NCI-H226 (cell line): ENCODE results near the gene CEP192.
"Not testable (repeated sequence)": the region's sequence is repeated elsewhere in the genome, so short reads cannot be mapped to it uniquely, and the experiment has no call there.

ENCODE experiments used
- DNase-seq: peaks from one replicate; pipeline ENCODE4 v3.0.0-alpha.2; 2015

CEP192 gene

GRCh38 chr18:12990967-12991820 lies at the start of gene CEP192:
Gene CEP192, plus strand, starts transcription at chr18:12991362. Its CDS starts 8,063 bp downstream, at chr18:12999425.
- DNase-seq: peak; percentile 97

DNA sequence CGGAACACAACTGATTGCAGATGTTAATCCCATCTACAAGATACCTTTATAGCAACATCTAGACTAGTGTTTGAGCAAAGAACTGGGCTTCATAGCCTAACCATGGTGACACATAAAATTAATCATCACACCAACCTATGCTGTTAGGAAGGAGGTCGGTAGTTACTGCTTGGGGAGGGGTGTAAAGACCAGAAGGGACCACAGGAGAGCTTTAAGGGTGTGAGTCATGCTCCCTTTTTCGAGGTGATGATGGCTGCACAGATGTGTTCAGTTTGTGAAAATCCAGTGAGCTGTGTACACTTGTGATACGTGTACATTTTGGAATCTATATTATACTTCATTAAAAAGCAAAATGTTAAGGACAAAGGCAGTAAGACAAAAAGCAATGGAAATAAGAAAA lies 47.9 kb upstream of the CEP192 start:
- DNase-seq: no peak

DNA sequence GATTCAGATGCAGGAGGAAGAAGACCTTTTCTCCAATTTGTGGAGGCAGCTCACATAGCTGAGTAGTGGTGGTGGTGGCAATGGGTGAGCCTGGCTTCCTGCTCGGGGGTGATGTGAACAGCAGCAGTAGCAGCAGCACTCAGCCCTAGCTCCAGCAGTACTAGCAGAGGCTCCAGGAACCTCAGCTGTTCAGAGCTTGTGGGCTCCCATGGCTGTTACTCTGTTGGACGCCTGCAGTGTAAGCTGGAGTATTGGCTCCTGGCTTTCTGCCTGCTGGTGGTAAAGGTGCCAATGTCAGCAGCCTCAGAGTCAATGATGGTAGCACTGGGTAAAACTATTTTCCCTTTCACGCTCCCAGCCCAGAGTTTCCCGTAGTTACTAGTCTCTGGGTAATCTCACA lies 46.5 kb upstream of the CEP192 start:
- no peak for DNase-seq

GRCh38 chr18:12946549-12947284 lies 44.4 kb upstream of the CEP192 start:
- peak; percentile 91 for DNase-seq

GRCh38 chr18:12947285-12948049 lies 43.7 kb upstream of the CEP192 start, which contains the start of gene SEH1L:
Gene SEH1L, plus strand, starts transcription at chr18:12948011. Its CDS starts 111 bp downstream, at chr18:12948122.
- DNase-seq: peak; percentile 78

GRCh38 chr18:12948050-12948804 lies 42.9 kb upstream of the CEP192 start:
- peak; percentile 94 for DNase-seq

DNA sequence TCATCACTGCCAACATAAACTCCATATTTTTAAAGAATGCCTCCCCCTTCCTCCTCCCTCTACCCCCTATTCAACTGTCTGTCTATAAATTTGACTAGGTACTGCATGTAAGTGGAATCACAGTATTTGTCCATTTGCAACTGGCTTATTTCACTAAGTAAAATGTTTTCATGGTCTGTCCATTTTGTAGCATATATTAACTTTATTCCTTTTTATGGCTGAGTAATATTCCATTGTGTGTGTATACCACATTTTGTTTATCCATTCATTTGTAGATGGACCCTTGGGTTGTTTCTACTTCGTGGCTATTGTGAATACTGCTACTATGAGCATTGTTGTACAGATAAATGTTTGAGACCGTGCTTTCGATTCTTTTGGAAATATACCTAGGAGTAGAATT lies 32.7 kb upstream of the CEP192 start:
- no peak for DNase-seq

DNA sequence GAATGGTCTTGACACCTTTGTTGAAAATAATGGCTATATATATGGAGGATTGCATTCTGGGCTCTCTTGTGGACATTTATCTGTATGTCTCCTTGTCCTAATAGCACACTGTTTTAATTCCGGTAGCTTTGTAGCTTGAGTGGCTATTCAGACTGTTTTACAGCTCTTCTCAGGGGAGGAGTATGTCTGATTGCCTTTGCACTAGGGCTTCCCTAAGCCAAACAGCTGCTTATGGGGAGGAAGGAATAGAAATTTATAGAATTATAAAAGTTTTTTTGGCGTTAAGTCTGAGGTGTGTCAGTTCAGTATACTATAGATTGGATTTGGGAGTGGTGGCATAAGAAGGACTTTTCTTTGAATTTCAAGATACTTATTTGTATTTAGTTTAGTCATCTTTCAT lies 30.8 kb upstream of the CEP192 start:
- DNase-seq: no peak

- DNase-seq: no peak
Measured at GRCh38 chr18:12960853-12961397, 30.2 kb upstream of the CEP192 start.

- DNase-seq: no peak
Measured at GRCh38 chr18:12963069-12963468, 28.1 kb upstream of the CEP192 start.

DNA sequence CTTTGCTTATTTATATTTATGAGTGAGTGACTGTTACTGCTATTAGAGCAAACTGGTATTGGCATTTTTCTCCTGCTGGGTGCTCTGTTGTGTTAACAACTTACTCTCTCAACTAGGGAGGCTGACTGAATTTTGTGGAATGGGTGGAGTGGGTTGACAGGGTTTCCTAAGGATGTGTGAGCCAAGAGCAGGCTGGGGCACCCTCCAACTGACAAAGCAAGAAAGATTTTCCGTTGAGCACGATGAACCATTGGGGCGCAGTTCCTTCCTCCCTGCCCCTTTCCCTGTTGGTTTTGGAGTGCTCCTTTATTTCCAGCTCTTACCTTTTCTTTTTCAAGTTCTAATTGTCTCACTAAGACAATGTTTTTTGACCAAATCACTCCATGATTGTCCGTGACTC lies 23.0 kb upstream of the CEP192 start:
- no peak for DNase-seq

- no peak for DNase-seq
Measured at GRCh38 chr18:12968619-12969018, 22.5 kb upstream of the CEP192 start.

DNA sequence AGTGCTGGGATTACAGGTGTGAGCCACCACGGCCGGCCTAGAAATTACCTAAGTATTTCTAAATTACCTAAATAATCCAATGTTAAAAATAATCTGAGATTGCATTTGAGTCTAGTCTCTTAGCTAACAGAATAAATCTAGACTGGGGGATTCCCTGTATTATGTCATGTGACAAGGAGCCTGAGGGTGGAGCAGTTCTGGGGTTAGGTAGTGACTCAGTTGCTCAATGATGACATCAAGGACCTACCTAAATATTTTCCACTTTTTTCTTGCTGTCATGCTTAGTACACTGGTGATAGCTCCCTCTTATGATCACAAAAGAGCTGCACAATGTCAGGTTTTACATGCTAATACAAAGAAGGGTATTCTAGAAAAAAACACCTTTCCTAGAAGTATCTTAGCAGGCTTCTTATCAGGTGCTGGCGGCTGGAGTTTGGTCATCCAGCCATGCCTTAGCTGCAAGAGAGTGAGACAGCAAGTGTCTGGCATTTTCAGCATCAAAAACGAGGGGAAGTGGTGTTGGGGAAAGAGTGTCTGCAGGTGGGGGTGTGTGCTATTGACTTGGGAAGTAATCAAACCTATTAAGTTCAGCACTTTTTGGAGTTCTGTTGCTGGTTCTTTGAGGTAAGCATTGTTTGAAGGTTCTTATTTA lies 17.5 kb upstream of the CEP192 start:
- no peak for DNase-seq

DNA sequence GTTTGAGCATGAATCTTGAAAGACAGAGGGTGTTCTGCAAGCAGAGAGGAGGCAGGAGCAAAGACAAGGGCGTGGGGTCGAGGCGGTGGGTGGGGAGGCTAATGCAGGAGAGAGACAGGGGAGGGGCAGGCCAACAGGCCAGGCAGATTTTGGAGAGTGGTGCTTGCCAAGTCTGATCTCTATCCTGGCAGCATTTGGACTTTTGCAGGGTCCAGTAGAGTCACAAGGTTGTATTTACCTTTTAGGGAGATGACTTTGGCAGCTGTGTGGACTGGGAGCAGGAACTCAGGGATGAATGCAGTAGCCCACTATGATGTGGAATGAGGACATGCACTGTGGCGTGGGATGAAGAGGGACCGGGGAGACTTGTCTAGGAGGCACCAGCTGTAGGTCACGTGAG lies 15.7 kb upstream of the CEP192 start:
- DNase-seq: no peak

DNA sequence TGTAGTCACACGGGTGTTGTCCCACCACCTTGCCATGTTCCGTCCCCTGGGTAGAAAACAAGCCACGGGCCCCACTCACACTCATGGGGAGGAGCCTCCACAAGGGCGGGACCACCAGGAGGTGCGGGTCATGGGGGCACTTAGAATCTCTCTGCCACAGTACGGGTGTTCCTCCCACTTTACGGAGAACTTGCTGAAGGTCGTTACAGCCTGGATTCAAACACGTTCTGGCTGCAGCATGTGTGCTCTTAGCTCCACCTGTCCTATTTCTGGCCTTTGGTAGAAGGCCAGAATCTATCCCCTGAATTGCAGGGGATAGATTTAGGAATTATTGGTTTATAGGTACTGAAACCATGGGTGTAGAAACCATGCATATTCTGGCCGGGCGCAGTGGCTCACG lies 14.9 kb upstream of the CEP192 start:
- DNase-seq: no peak

DNA sequence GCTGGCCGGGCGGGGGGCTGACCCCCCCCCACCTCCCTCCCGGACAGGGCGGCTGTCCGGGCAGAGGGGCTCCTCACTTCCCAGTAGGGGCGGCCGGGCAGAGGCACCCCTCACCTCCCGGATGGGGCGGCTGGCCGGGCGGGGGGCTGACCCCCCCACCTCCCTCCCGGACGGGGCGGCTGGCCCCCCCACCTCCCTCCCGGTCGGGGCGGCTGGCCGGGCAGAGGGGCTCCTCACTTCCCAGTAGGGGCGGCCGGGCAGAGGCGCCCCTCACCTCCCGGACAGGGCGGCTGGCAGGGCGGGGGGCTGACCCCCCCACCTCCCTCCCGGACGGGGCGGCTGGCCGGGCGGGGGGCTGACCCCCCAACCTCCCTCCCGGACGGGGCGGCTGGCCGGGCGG lies 11.1 kb upstream of the CEP192 start:
- not testable (repeated sequence) for DNase-seq

DNA sequence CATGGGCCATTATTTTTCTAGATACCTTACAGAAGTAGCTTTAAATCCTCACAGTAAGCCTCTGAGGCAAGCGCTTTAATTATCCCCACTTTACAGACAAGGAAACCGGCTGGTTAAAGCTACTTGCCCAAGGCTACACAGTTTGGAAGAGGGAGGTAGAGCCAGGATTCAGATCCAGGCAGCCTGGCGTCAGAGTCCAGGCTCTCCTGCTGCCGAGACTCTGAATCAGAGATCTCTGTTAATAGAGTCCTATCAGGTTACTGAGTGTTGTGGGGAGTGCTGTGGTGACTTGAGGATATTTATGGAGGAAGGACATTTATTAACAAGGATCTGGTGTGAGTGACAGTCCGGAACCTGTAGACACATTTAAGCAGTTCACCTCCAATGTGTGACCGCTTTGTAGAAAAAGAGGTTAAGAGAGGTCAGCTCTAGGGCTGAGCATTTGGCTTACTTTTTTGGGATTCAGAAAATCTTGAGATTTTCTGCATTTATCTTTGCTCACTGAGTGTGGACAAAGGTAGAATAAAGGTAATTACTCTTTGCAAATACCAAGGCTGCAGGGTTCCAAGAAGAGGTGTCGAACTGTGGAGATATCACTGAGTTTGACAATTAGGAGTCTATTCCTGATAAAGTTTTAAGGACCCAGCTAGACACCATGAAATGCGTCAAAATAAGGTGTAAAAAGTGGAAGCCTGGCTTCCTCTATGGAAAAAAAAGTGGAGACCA lies 1.6 kb upstream of the CEP192 start:
- DNase-seq: no peak

DNA sequence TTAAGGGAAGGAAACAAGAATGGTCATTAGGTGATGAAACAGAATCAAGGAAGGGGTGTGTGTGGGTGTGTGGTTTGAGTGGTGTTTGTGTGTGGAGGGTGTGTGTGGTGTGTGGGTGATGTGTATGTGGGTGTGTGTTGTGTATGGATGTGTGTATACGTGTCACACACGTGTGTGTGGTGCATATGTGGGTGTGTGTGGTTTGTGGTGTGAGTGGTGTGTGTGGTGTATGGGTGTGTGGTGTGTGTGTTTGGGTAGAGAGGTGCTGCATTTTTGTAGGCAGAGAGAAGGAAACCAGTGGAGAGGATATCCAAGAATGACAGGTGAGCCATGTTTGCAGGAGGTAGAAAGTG lies 1.1 kb upstream of the CEP192 start:
- DNase-seq: no peak

- DNase-seq: no peak
Measured at GRCh38 chr18:12990641-12990966, 558 bp upstream of the CEP192 start.

- DNase-seq: no peak
Measured at GRCh38 chr18:12991821-12992179, 638 bp downstream of the CEP192 start.

DNA sequence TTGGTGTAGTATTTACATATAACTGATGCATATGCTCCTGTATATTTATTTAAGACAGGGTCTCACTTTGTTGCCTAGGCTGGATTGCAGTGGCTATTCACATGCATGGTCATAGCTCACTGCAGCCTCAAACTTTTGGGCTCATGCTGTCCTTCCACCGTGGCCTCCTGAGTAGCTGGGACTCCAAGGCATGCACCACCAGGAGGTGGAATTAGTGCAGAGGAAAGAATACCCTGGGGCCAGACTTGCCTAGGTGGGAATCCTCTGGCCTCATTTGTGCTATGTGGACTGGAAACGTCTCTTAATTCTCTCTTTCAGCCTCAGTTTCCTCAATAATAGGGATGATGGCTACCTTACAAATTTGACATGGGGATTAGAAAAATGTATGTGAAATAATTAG lies 2.3 kb downstream of the CEP192 start:
- DNase-seq: no peak
